ENCODE results near the gene B4GALT6.

DNA sequence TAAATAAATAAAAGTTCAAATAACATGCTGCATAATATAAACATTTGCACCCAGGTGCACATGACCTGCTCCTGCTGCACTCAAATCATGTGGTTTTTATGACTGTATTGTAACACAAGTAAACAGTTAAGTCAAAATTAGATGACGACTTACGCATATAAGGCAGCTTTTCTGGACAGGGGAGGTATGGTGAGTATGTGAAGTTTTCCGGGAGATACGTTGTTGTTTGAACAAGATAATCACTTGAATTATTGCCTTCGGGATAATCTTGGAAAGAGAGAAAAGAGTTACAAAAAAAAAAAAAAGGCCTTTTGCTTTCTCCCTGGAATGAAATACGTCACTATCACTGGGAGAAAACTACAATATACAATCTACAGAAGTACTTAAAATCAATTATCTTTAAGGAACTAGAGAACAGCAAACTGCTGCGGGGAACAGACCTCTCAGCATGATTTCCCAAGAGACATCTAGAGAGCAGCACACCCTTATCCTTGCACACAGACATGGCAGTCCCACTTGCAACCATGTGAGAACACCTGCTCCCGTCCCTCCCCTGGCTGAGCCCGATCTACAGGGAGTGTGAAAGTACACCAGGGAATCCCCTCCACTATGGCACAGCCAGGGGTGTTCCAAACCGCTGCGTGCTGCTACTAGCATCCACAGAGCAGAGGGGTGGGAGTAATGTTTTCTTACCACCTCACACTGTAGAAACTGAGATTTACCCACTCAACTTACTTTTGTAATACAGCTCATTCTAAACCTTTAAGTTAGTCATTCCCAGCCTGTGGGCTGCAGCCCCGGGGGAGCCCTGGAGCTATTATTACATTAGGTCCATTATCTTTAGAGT, 26.3 kb downstream of the B4GALT6 start:
- TF ChIP-seq, protein P1, sequence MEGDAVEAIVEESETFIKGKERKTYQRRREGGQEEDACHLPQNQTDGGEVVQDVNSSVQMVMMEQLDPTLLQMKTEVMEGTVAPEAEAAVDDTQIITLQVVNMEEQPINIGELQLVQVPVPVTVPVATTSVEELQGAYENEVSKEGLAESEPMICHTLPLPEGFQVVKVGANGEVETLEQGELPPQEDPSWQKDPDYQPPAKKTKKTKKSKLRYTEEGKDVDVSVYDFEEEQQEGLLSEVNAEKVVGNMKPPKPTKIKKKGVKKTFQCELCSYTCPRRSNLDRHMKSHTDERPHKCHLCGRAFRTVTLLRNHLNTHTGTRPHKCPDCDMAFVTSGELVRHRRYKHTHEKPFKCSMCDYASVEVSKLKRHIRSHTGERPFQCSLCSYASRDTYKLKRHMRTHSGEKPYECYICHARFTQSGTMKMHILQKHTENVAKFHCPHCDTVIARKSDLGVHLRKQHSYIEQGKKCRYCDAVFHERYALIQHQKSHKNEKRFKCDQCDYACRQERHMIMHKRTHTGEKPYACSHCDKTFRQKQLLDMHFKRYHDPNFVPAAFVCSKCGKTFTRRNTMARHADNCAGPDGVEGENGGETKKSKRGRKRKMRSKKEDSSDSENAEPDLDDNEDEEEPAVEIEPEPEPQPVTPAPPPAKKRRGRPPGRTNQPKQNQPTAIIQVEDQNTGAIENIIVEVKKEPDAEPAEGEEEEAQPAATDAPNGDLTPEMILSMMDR (optimal IDR thresholded peaks at IDR 0.05 in 1 of 3, IDR thresholded peaks at IDR 0.05 in 1 of 3, conservative IDR thresholded peaks at IDR 0.05 in 1 of 3; ENCODE audit: extremely low read depth in 1 of 3, insufficient read depth in 2 of 3, low read length in 3 of 3): no peak
- TF ChIP-seq EZH2 (IDR thresholded peaks at IDR 0.05; ENCODE audit: low read length): no peak

All from keratinocyte (primary cell).